ENCODE results near the gene PPP6R1.

The PPP6R1 gene

DNA sequence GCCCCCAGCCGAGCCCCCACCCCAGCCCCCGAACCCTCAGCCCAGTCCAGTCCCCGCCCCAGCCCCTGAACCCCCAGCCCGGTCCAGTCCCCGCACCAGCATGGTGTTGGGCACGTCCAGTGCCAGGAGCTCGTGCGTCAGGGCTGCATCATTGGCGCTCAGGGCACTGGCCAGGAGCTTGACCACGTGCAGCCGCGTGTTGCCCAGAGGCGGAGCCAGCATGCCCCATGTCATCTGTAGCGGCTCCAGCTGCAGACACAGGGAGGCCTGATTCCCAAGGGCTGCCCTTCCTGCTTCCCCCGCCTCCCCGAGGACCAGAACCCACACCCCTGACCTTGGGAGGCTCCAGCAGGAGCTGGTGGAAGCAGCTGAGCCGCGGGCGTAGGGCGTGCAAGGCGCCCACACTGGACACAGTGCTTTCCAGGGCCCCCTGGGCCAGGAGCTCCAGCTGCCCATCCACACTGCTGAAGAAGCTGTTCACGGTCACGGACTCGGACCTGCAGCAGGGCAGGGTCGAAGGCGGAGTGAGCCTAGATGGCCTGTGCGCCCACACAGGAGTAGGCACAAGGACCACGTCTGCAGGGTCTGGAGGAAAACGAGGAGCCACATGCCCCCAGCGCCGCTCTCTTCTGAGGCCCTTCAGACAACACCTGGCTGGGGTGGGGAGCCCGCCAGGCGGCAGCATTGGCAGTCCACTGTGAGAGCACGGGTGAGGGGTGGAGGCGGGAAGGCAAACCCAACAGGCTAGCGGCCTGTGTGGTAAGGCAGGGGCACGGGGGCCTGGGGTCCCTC, 17.5 kb downstream of the PPP6R1 start:
- H3K4me1 ChIP-seq (ENCODE audit: control insufficient read depth, insufficient read depth, low read length, unreplicated experiment), result no peaks in the 10 kb centered on the region
- no peak overlapping the region for H3K27ac ChIP-seq (ENCODE audit: low read depth, low read length)
- no peaks in the 10 kb centered on the region for H3K27me3 ChIP-seq (ENCODE audit: insufficient read depth, low read length)
- H2AFZ ChIP-seq (ENCODE audit: low read length, unreplicated experiment), result no peak overlapping the region
- H3K4me3 ChIP-seq (ENCODE audit: low read depth, low read length), result no peak overlapping the region
- H3K79me2 ChIP-seq (ENCODE audit: control insufficient read depth, insufficient read depth, low read length, unreplicated experiment), result no peaks in the 10 kb centered on the region
- no peaks in the 10 kb centered on the region for H3K36me3 ChIP-seq (ENCODE audit: insufficient read depth, low read length)

DNA sequence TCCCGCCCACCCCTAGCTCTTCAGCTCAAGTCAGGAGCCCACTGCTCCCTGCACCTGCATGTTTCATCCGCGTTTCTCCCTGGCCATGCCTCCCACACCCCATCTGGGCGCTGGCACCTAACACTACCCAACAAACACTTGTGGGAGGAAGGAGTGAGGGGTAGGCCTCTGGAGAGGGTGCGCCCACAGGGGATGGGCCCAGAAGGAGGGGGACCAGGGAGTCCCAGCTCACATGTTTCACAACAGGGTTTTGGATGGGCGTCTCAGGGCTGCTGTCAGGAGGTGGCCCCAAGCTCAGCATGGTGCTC, 18.1 kb downstream of the PPP6R1 start:
- Histone ChIP-seq H3K27ac (ENCODE audit: low read depth, low read length) (no peak overlapping the region), H2AFZ (ENCODE audit: low read length, unreplicated experiment) (no peak overlapping the region), H3K4me3 (ENCODE audit: low read depth, low read length) (no peak overlapping the region), H3K79me2 (ENCODE audit: control insufficient read depth, insufficient read depth, low read length, unreplicated experiment) (no peaks in the 10 kb centered on the region), H3K4me1 (ENCODE audit: control insufficient read depth, insufficient read depth, low read length, unreplicated experiment) (no peaks in the 10 kb centered on the region), H3K36me3 (ENCODE audit: insufficient read depth, low read length) (no peaks in the 10 kb centered on the region), H3K27me3 (ENCODE audit: insufficient read depth, low read length) (no peaks in the 10 kb centered on the region)

DNA sequence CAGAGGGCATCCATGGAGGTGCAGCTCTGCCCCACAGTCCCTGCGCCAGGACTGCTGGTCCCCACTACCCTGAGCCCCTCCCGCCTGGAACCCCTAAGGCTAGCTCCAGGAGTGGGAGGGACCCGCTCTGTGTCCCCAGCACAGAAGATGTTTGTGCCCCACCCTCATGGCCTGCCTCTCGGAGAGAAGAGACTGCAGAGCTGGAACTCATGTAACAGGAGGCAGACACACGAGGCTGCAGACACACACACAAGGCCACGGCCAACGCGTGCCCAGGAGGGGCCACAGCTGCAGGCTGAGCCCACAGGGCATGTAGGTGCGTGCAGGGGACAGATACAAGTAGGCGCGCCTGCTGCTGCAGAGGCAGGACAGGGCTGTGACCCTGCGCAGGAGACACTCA, 19.8 kb downstream of the PPP6R1 start:
- Histone ChIP-seq H3K4me3 (ENCODE audit: low read depth, low read length) (no peak overlapping the region), H3K79me2 (ENCODE audit: control insufficient read depth, insufficient read depth, low read length, unreplicated experiment) (no peaks in the 10 kb centered on the region)

DNA sequence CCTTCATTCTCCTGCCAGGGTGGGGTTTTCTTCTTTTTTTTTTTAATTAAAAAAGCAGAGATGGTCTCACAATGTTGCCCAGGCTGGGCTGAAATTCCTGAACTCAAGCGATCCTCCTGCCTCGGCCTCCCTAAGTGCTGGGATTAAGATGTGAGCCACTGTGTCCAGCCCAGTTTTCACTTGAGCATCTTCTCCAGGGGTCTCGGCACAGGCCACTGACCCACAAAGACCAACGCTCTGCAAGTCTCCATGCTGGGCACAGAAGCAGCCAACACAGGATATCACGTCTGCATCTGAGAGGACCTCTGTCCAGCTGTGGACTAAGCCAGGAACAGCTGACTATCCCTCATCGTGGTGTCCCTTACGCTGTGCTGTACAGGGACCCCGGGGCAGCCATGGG, 20.8 kb downstream of the PPP6R1 start:
- no peaks in the 10 kb centered on the region for H3K36me3 ChIP-seq (ENCODE audit: insufficient read depth, low read length)
- H3K4me1 ChIP-seq (ENCODE audit: control insufficient read depth, insufficient read depth, low read length, unreplicated experiment), result no peaks in the 10 kb centered on the region
- no peaks in the 10 kb centered on the region for H3K27me3 ChIP-seq (ENCODE audit: insufficient read depth, low read length)
- H3K79me2 ChIP-seq (ENCODE audit: control insufficient read depth, insufficient read depth, low read length, unreplicated experiment), result no peaks in the 10 kb centered on the region
- H2AFZ ChIP-seq (ENCODE audit: low read length, unreplicated experiment), result no peak overlapping the region
- H3K27ac ChIP-seq (ENCODE audit: low read depth, low read length), result no peak overlapping the region
- no peak overlapping the region for H3K4me3 ChIP-seq (ENCODE audit: low read depth, low read length)

More for the DNA sequence above, 19.8 kb downstream of the PPP6R1 start:
- Histone ChIP-seq H3K27ac (ENCODE audit: low read depth, low read length) (no peak overlapping the region), H2AFZ (ENCODE audit: low read length, unreplicated experiment) (no peak overlapping the region), H3K27me3 (ENCODE audit: insufficient read depth, low read length) (no peaks in the 10 kb centered on the region), H3K4me1 (ENCODE audit: control insufficient read depth, insufficient read depth, low read length, unreplicated experiment) (no peaks in the 10 kb centered on the region), H3K36me3 (ENCODE audit: insufficient read depth, low read length) (no peaks in the 10 kb centered on the region)

DNA sequence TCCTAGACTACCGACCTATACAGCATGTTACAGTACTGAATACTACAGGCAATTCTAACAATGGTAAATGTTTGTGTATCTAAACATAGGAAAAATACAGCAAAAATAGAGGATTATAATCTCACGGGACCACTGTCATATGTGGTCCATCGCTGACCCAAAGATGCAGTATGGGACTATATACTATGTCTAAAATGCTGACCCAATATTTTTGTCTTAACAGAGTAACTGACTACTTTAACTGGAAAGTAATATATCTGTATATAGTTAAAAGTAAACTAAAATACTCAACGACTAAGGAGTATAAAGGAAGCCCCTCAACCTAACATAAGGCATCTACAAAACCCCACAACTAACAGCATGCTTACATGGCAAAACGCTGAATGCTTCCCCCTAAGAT, 25.8 kb downstream of the PPP6R1 start:
- Histone ChIP-seq H3K27ac (ENCODE audit: low read depth, low read length) (no peak overlapping the region), H3K4me3 (ENCODE audit: low read depth, low read length) (no peak overlapping the region), H2AFZ (ENCODE audit: low read length, unreplicated experiment) (no peak overlapping the region), H3K36me3 (ENCODE audit: insufficient read depth, low read length) (no peaks in the 10 kb centered on the region), H3K4me1 (ENCODE audit: control insufficient read depth, insufficient read depth, low read length, unreplicated experiment) (no peaks in the 10 kb centered on the region), H3K79me2 (ENCODE audit: control insufficient read depth, insufficient read depth, low read length, unreplicated experiment) (no peaks in the 10 kb centered on the region), H3K27me3 (ENCODE audit: insufficient read depth, low read length) (no peaks in the 10 kb centered on the region)

DNA sequence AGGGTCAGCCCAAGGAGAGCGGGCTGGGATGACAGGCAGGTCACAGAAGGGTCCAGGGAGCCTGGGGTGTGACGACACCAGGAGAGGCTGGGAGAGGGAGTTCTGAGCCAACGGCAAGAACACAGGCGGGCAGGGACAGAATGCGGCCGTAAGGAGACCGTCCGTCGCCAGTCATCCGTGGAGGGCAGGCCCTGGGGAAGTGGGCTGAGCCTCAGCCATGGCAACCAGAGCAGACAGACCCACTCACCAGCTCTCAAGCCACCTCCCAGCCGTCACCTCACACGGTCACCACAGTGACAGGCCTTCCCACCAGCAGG, 26.6 kb downstream of the PPP6R1 start:
- Histone ChIP-seq H3K27ac (ENCODE audit: low read depth, low read length) (no peak overlapping the region), H3K4me1 (ENCODE audit: control insufficient read depth, insufficient read depth, low read length, unreplicated experiment) (no peaks in the 10 kb centered on the region), H3K4me3 (ENCODE audit: low read depth, low read length) (no peak overlapping the region), H3K79me2 (ENCODE audit: control insufficient read depth, insufficient read depth, low read length, unreplicated experiment) (no peaks in the 10 kb centered on the region), H3K27me3 (ENCODE audit: insufficient read depth, low read length) (no peaks in the 10 kb centered on the region), H3K36me3 (ENCODE audit: insufficient read depth, low read length) (no peaks in the 10 kb centered on the region), H2AFZ (ENCODE audit: low read length, unreplicated experiment) (no peak overlapping the region)

DNA sequence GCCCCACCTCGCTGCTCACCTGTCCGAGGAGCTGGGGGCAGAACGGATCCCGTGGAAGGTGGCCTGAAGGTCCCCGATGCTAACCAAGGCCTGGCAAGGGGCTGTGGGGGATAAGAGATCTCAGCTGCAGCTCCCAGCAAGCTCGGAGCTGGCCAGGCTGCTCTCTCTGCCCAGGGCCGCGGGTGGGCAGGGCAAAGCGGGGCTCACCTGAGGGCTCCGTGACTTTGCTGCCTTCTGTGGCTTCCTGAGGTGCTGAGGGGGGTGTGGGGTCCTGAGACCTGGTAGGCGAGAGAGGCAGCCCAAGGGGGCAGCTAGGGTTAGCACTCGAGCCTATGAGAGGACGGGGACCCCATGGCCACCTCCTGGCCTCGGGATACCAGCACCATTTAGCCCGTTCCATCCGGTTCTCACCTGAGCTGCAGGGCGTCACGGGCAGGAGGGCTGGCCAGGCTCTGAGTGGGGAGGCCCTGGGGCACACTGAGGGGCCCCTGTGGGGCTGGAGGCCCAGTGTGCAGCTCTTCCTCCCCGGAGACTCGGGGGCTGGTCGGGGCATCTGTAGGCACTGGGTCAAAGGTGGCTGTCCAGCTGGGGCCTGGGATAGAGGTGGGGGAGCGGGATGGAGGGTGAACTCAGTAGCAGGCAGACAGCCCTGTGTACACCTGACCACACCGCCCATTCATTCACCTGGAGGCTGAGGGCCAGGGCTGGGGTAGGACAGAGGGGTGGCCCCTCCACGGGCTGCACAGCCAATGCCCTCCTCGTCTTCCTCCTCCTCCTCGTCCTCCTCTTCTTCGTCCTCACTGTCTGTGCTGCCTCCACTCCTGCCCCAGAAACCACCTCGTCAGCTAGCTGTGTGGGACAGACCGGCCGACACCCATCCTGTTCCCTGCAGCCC, 27.2 kb downstream of the PPP6R1 start:
- Histone ChIP-seq H3K36me3 (ENCODE audit: insufficient read depth, low read length) (no peaks in the 10 kb centered on the region), H3K4me1 (ENCODE audit: control insufficient read depth, insufficient read depth, low read length, unreplicated experiment) (no peaks in the 10 kb centered on the region), H3K27me3 (ENCODE audit: insufficient read depth, low read length) (no peaks in the 10 kb centered on the region), H3K4me3 (ENCODE audit: low read depth, low read length) (no peak overlapping the region), H2AFZ (ENCODE audit: low read length, unreplicated experiment) (no peak overlapping the region), H3K27ac (ENCODE audit: low read depth, low read length) (no peak overlapping the region), H3K79me2 (ENCODE audit: control insufficient read depth, insufficient read depth, low read length, unreplicated experiment) (no peaks in the 10 kb centered on the region)

DNA sequence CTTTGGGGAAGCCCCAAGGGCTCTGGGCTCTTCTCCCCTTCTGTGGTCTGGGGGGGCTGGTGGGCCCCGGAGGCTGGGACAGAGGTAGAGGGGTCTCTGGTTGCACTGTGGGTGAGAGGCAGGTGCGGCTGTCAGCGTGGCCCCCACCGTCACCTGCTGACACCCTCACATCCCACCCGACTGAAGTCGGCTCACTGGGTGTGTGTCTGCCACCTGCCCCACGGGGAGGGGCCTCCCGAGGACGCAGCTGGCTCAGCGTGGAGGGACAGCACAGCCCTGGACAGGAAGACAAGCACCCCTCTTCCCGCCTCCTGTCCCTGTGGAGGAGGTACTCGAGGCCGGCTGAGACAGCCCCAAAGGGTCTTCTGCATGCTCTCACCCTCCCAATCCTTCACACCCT, 28.0 kb downstream of the PPP6R1 start:
- Histone ChIP-seq H3K27ac (ENCODE audit: low read depth, low read length) (no peak overlapping the region), H2AFZ (ENCODE audit: low read length, unreplicated experiment) (no peak overlapping the region), H3K4me1 (ENCODE audit: control insufficient read depth, insufficient read depth, low read length, unreplicated experiment) (no peaks in the 10 kb centered on the region), H3K36me3 (ENCODE audit: insufficient read depth, low read length) (no peaks in the 10 kb centered on the region), H3K4me3 (ENCODE audit: low read depth, low read length) (no peak overlapping the region), H3K79me2 (ENCODE audit: control insufficient read depth, insufficient read depth, low read length, unreplicated experiment) (no peaks in the 10 kb centered on the region), H3K27me3 (ENCODE audit: insufficient read depth, low read length) (no peaks in the 10 kb centered on the region)

DNA sequence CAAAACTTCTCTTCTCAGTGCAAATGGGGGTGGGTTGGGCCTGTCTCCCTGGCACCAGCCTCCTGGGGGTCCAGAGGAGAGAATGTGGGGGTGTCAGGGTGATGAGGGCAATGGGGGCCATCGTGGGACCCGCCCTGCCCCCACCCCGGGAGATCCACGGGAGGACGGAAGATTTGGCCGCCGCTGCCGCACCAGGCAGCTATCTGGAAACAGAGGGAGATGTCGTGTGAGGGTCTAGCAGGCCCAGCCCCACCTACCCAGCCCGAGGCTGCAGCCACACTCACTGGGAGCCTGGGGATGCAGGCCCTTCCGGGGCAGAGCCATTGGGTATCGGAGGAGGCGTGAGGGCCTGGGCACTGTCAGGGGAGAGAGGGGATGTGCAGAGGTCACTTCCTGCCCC, 28.5 kb downstream of the PPP6R1 start:
- Histone ChIP-seq H3K36me3 (ENCODE audit: insufficient read depth, low read length) (no peaks in the 10 kb centered on the region), H2AFZ (ENCODE audit: low read length, unreplicated experiment) (no peak overlapping the region), H3K27ac (ENCODE audit: low read depth, low read length) (no peak overlapping the region), H3K79me2 (ENCODE audit: control insufficient read depth, insufficient read depth, low read length, unreplicated experiment) (no peaks in the 10 kb centered on the region), H3K4me1 (ENCODE audit: control insufficient read depth, insufficient read depth, low read length, unreplicated experiment) (no peaks in the 10 kb centered on the region), H3K4me3 (ENCODE audit: low read depth, low read length) (no peak overlapping the region), H3K27me3 (ENCODE audit: insufficient read depth, low read length) (no peaks in the 10 kb centered on the region)

DNA sequence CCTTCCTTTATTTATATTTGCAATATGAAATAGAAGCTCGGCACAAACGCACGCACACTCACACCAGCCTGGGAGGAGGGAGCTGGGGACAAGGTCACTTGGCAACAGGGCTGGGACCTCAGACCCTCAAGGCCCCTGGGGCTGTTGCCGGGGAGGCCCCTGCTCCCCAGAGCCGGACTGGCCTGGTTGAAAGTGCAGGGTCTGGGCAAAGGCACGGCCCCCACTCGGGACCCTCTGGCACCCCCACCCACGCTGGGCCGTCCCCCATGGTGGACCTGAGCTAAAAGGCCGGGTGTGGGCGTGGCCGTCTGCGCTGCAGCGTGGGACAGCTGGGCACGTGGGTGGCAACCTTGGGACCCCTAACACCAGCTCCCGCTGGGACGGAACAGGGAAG, 29.0 kb downstream of the PPP6R1 start:
- Histone ChIP-seq H3K36me3 (ENCODE audit: insufficient read depth, low read length) (no peaks in the 10 kb centered on the region), H2AFZ (ENCODE audit: low read length, unreplicated experiment) (no peak overlapping the region), H3K4me3 (ENCODE audit: low read depth, low read length) (no peak overlapping the region), H3K27me3 (ENCODE audit: insufficient read depth, low read length) (no peaks in the 10 kb centered on the region), H3K4me1 (ENCODE audit: control insufficient read depth, insufficient read depth, low read length, unreplicated experiment) (no peaks in the 10 kb centered on the region), H3K27ac (ENCODE audit: low read depth, low read length) (no peak overlapping the region), H3K79me2 (ENCODE audit: control insufficient read depth, insufficient read depth, low read length, unreplicated experiment) (no peaks in the 10 kb centered on the region)

DNA sequence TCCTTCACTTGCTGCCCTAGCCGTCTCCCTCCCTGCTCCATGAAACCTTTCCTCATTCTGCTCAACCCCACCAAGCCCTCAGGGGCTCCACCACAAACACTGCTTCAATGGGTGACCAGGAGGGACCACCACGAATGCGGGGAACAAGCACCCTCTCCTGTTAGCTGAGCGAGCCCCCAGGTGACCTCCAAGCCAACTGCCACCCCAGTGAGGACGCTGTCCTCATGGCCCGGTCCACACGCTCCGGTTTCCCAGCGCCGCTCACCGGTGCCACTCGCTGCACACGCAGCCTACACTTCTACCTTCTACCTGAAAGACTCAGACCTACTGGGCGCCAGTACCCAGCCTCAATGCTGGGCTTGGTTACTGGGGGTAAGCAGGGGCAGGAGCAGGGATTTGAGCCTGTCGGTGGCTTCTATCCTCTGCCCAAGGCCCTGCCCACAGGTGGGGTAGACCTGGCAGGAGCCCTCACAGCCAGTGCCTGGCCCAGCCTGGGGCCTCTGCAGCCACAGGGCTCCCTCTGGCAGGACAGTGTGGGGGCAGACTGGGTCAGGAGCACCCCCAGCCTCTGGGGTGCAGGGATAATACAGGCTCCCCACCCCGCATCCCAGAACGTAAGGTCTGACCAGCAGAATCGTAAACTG, 29.6 kb downstream of the PPP6R1 start:
- no peaks in the 10 kb centered on the region for H3K36me3 ChIP-seq (ENCODE audit: insufficient read depth, low read length)
- no peaks in the 10 kb centered on the region for H3K79me2 ChIP-seq (ENCODE audit: control insufficient read depth, insufficient read depth, low read length, unreplicated experiment)
- no peak overlapping the region for H3K4me3 ChIP-seq (ENCODE audit: low read depth, low read length)
- no peak overlapping the region for H3K27ac ChIP-seq (ENCODE audit: low read depth, low read length)
- H2AFZ ChIP-seq (ENCODE audit: low read length, unreplicated experiment), result no peak overlapping the region
- H3K4me1 ChIP-seq (ENCODE audit: control insufficient read depth, insufficient read depth, low read length, unreplicated experiment), result no peaks in the 10 kb centered on the region
- no peaks in the 10 kb centered on the region for H3K27me3 ChIP-seq (ENCODE audit: insufficient read depth, low read length)

Measured in ACC112 (cell line).